Measurements from ENCODE around the gene RHPN2.

Gene RHPN2

GRCh38 chr19:33085570-33086128 lies 21.0 kb upstream of the RHPN2 start:
- H3K4me1 Mint-ChIP-seq, result peaks cover 20% of the 10 kb centered on the region
- no peak for ATAC-seq
- DNase-seq (ENCODE audit: low spot score in 2 of 2), result no peak
- H3K4me3 Mint-ChIP-seq, result no peak overlapping the region
- peaks cover 38% of the 10 kb centered on the region for H3K36me3 Mint-ChIP-seq
- no peaks in the 10 kb centered on the region for H3K9me3 Mint-ChIP-seq
- H3K27ac Mint-ChIP-seq, result no peak overlapping the region

- ATAC-seq, result peak; percentile 96
- DNase-seq (ENCODE audit: low spot score in 2 of 2), result peak; percentile 82 to 90
Measured at GRCh38 chr19:33080761-33081681, 16.3 kb upstream of the RHPN2 start, which contains the start of gene GPATCH1. Gene GPATCH1, plus strand, starts transcription at chr19:33081181. Its CDS starts 13 bp downstream, at chr19:33081194.

GRCh38 chr19:33075519-33075918 lies 10.8 kb upstream of the RHPN2 start:
- no peak for ATAC-seq
- H3K4me1 Mint-ChIP-seq, result peaks cover 6% of the 10 kb centered on the region

More at GRCh38 chr19:33080761-33081681, 16.3 kb upstream of the RHPN2 start, which contains the start of gene GPATCH1:
- Mint-ChIP-seq H3K4me3 (peak within 1 kb of the TSS; percentile 98), H3K4me1 (peaks cover 27% of the 10 kb centered on the region), H3K9me3 (no peaks in the 10 kb centered on the region), H3K36me3 (peaks cover 10% of the 10 kb centered on the region), H3K27ac (peak within 1 kb of the TSS; percentile 96)

GRCh38 chr19:33071887-33072286 lies 7.2 kb upstream of the RHPN2 start:
- H3K36me3 Mint-ChIP-seq, result no peaks in the 10 kb centered on the region
- DNase-seq (ENCODE audit: low spot score in 2 of 2) (no peak), ATAC-seq (no peak)
- H3K4me1 Mint-ChIP-seq, result no peaks in the 10 kb centered on the region
- no peak overlapping the region for H3K4me3 Mint-ChIP-seq
- H3K27ac Mint-ChIP-seq, result no peak overlapping the region
- no peaks in the 10 kb centered on the region for H3K9me3 Mint-ChIP-seq

More at GRCh38 chr19:33075519-33075918, 10.8 kb upstream of the RHPN2 start:
- peaks cover 5% of the 10 kb centered on the region for H3K36me3 Mint-ChIP-seq
- no peaks in the 10 kb centered on the region for H3K9me3 Mint-ChIP-seq
- no peak for DNase-seq (ENCODE audit: low spot score in 2 of 2)
- no peak overlapping the region for H3K27ac Mint-ChIP-seq
- no peak overlapping the region for H3K4me3 Mint-ChIP-seq

GRCh38 chr19:33067121-33067520 lies 2.4 kb upstream of the RHPN2 start:
- H3K36me3 Mint-ChIP-seq, result no peaks in the 10 kb centered on the region
- no peak overlapping the region for H3K4me3 Mint-ChIP-seq
- no peak for ATAC-seq
- H3K4me1 Mint-ChIP-seq, result no peaks in the 10 kb centered on the region
- no peak overlapping the region for H3K27ac Mint-ChIP-seq
- H3K9me3 Mint-ChIP-seq, result no peaks in the 10 kb centered on the region
- no peak for DNase-seq (ENCODE audit: low spot score in 2 of 2)

GRCh38 chr19:33066543-33066942 lies 1.9 kb upstream of the RHPN2 start:
- DNase-seq (ENCODE audit: low spot score in 2 of 2) (no peak), ATAC-seq (no peak)
- Mint-ChIP-seq H3K9me3 (no peaks in the 10 kb centered on the region), H3K4me3 (peak overlapping the region; percentile 64), H3K4me1 (no peaks in the 10 kb centered on the region), H3K27ac (no peak overlapping the region), H3K36me3 (no peaks in the 10 kb centered on the region)

GRCh38 chr19:33064458-33064791 lies 263 bp downstream of the RHPN2 start:
- H3K9me3 Mint-ChIP-seq, result no peaks in the 10 kb centered on the region
- H3K27ac Mint-ChIP-seq, result no peak overlapping the region
- H3K4me3 Mint-ChIP-seq, result peak overlapping the region; percentile 64
- H3K36me3 Mint-ChIP-seq, result no peaks in the 10 kb centered on the region
- peak; percentile 60 for ATAC-seq
- no peak for DNase-seq (ENCODE audit: low spot score in 2 of 2)
- no peaks in the 10 kb centered on the region for H3K4me1 Mint-ChIP-seq

GRCh38 chr19:33063753-33064457 lies 783 bp downstream of the RHPN2 start:
- no peaks in the 10 kb centered on the region for H3K4me1 Mint-ChIP-seq
- ATAC-seq (peak; percentile 19), DNase-seq (ENCODE audit: low spot score in 2 of 2) (no peak)
- H3K9me3 Mint-ChIP-seq, result no peaks in the 10 kb centered on the region
- H3K4me3 Mint-ChIP-seq, result peak overlapping the region; percentile 64
- H3K27ac Mint-ChIP-seq, result no peak overlapping the region
- H3K36me3 Mint-ChIP-seq, result no peaks in the 10 kb centered on the region

- no peaks in the 10 kb centered on the region for H3K4me1 Mint-ChIP-seq
- no peaks in the 10 kb centered on the region for H3K9me3 Mint-ChIP-seq
- ATAC-seq (no peak), DNase-seq (ENCODE audit: low spot score in 2 of 2) (no peak)
- peak overlapping the region; percentile 64 for H3K4me3 Mint-ChIP-seq
- H3K27ac Mint-ChIP-seq, result no peak overlapping the region
- H3K36me3 Mint-ChIP-seq, result no peaks in the 10 kb centered on the region
Measured at GRCh38 chr19:33063356-33063752, 1.3 kb downstream of the RHPN2 start.

- DNase-seq (ENCODE audit: low spot score in 2 of 2) (no peak), ATAC-seq (no peak)
- Mint-ChIP-seq H3K9me3 (no peaks in the 10 kb centered on the region), H3K27ac (no peak overlapping the region), H3K4me3 (no peak overlapping the region), H3K36me3 (no peaks in the 10 kb centered on the region), H3K4me1 (no peaks in the 10 kb centered on the region)
Measured at GRCh38 chr19:33062902-33063301, 1.8 kb downstream of the RHPN2 start.

GRCh38 chr19:33060586-33060985 lies 4.1 kb downstream of the RHPN2 start:
- Mint-ChIP-seq H3K4me1 (no peaks in the 10 kb centered on the region), H3K36me3 (no peaks in the 10 kb centered on the region), H3K27ac (no peak overlapping the region), H3K4me3 (no peak overlapping the region), H3K9me3 (no peaks in the 10 kb centered on the region)
- DNase-seq (ENCODE audit: low spot score in 2 of 2) (no peak), ATAC-seq (no peak)

GRCh38 chr19:33055718-33056117 lies 9.0 kb downstream of the RHPN2 start:
- no peaks in the 10 kb centered on the region for H3K4me1 Mint-ChIP-seq
- ATAC-seq (no peak), DNase-seq (ENCODE audit: low spot score in 2 of 2) (no peak)
- no peaks in the 10 kb centered on the region for H3K36me3 Mint-ChIP-seq
- H3K9me3 Mint-ChIP-seq, result no peaks in the 10 kb centered on the region
- no peak overlapping the region for H3K27ac Mint-ChIP-seq
- no peak overlapping the region for H3K4me3 Mint-ChIP-seq

GRCh38 chr19:33054623-33055022 lies 10.1 kb downstream of the RHPN2 start:
- no peak overlapping the region for H3K27ac Mint-ChIP-seq
- no peaks in the 10 kb centered on the region for H3K9me3 Mint-ChIP-seq
- H3K4me3 Mint-ChIP-seq, result no peak overlapping the region
- no peak for ATAC-seq
- H3K4me1 Mint-ChIP-seq, result no peaks in the 10 kb centered on the region
- DNase-seq (ENCODE audit: low spot score in 2 of 2), result no peak
- H3K36me3 Mint-ChIP-seq, result no peaks in the 10 kb centered on the region

GRCh38 chr19:33052352-33052972 lies 12.2 kb downstream of the RHPN2 start:
- DNase-seq (ENCODE audit: low spot score in 2 of 2) (no peak), ATAC-seq (no peak)
- H3K4me3 Mint-ChIP-seq, result no peak overlapping the region
- H3K36me3 Mint-ChIP-seq, result no peaks in the 10 kb centered on the region
- no peak overlapping the region for H3K27ac Mint-ChIP-seq
- H3K4me1 Mint-ChIP-seq, result no peaks in the 10 kb centered on the region
- H3K9me3 Mint-ChIP-seq, result no peaks in the 10 kb centered on the region

- no peaks in the 10 kb centered on the region for H3K4me1 Mint-ChIP-seq
- ATAC-seq (no peak), DNase-seq (ENCODE audit: low spot score in 2 of 2) (no peak)
- no peak overlapping the region for H3K4me3 Mint-ChIP-seq
- no peak overlapping the region for H3K27ac Mint-ChIP-seq
- no peaks in the 10 kb centered on the region for H3K36me3 Mint-ChIP-seq
- no peaks in the 10 kb centered on the region for H3K9me3 Mint-ChIP-seq
Measured at GRCh38 chr19:33050110-33050509, 14.6 kb downstream of the RHPN2 start.

Measured in stimulated activated effector memory CD8-positive, alpha-beta T cell treated with anti-CD3 and anti-CD28 coated beads, Interleukin-12 subunit alpha, Interleukin-12 subunit beta, amount 100 ng/mL, for 72 hours (primary cell).